Measurements from ENCODE around the gene MTMR1. TPM values are rescaled to one million over a fixed set of nuclear protein-coding genes. Genes with fewer than 3 reads are reported as not detected.

MTMR1 gene
- total RNA-seq, 1 experiment from 2014 or later = 23.6 TPM

- POLR2A ChIA-PET (ENCODE audit: low non-redundant PET) = no interaction called here
- no TSS peak for BruUV-seq (replicated peaks)
- no peak for DNase-seq (ENCODE audit: low spot score)
- intact Hi-C loops (cut with micrococcal nuclease; ENCODE audit: unreplicated experiment) = no loop called here
- Histone ChIP-seq H3K36me3 (ENCODE audit: insufficient read depth, low read length, poor library complexity, severe bottlenecking) (no peaks in the 10 kb centered on the region), H3K4me3 (ENCODE audit: low read depth, low read length, poor library complexity, severe bottlenecking) (no peak overlapping the region), H3K9me3 (ENCODE audit: low read depth, low read length, poor library complexity, severe bottlenecking) (no peaks in the 10 kb centered on the region), H3K27ac (ENCODE audit: low read depth, low read length, poor library complexity, severe bottlenecking) (no peak overlapping the region), H3K27me3 (replicated peaks; ENCODE audit: insufficient read depth, low read depth, low read length, poor library complexity) (no peaks in the 10 kb centered on the region), H3K4me1 (ENCODE audit: insufficient read depth, low read length, poor library complexity, severe bottlenecking) (no peaks in the 10 kb centered on the region)
- TF ChIP-seq EZH2 (IDR thresholded peaks at IDR 0.05; ENCODE audit: borderline replicate concordance, low read depth, low read length, poor library complexity, severe bottlenecking) = no peak
- no peak for TF ChIP-seq CTCF (conservative IDR thresholded peaks at IDR 0.05; ENCODE audit: low read depth, low read length)
- CTCF ChIA-PET = no interaction called here
These were observed 60.2 kb downstream of the MTMR1 start for GRCh38 chrX:150753357-150753756.

GRCh38 chrX:150753968-150754367 is 60.8 kb downstream of the MTMR1 start:
- no peaks in the 10 kb centered on the region for H3K4me1 ChIP-seq (ENCODE audit: insufficient read depth, low read length, poor library complexity, severe bottlenecking)
- CTCF ChIA-PET = no interaction called here
- H3K9me3 ChIP-seq (ENCODE audit: low read depth, low read length, poor library complexity, severe bottlenecking) = no peaks in the 10 kb centered on the region
- TF ChIP-seq EZH2 (IDR thresholded peaks at IDR 0.05; ENCODE audit: borderline replicate concordance, low read depth, low read length, poor library complexity, severe bottlenecking) = no peak
- intact Hi-C loops (cut with micrococcal nuclease; ENCODE audit: unreplicated experiment) = no loop called here
- no peaks in the 10 kb centered on the region for H3K36me3 ChIP-seq (ENCODE audit: insufficient read depth, low read length, poor library complexity, severe bottlenecking)
- POLR2A ChIA-PET (ENCODE audit: low non-redundant PET) = no interaction called here
- DNase-seq (ENCODE audit: low spot score) = no peak
- no peak overlapping the region for H3K4me3 ChIP-seq (ENCODE audit: low read depth, low read length, poor library complexity, severe bottlenecking)
- no peak overlapping the region for H3K27ac ChIP-seq (ENCODE audit: low read depth, low read length, poor library complexity, severe bottlenecking)
- BruUV-seq (replicated peaks) = no TSS peak
- no peaks in the 10 kb centered on the region for H3K27me3 ChIP-seq (replicated peaks; ENCODE audit: insufficient read depth, low read depth, low read length, poor library complexity)

- no peaks in the 10 kb centered on the region for H3K9me3 ChIP-seq (ENCODE audit: low read depth, low read length, poor library complexity, severe bottlenecking)
- CTCF ChIA-PET = no interaction called here
- BruUV-seq (replicated peaks) = no TSS peak
- POLR2A ChIA-PET (ENCODE audit: low non-redundant PET) = no interaction called here
- no peaks in the 10 kb centered on the region for H3K4me1 ChIP-seq (ENCODE audit: insufficient read depth, low read length, poor library complexity, severe bottlenecking)
- no peak overlapping the region for H3K27ac ChIP-seq (ENCODE audit: low read depth, low read length, poor library complexity, severe bottlenecking)
- no peak for DNase-seq (ENCODE audit: low spot score)
- H3K27me3 ChIP-seq (replicated peaks; ENCODE audit: insufficient read depth, low read depth, low read length, poor library complexity) = no peaks in the 10 kb centered on the region
- no peaks in the 10 kb centered on the region for H3K36me3 ChIP-seq (ENCODE audit: insufficient read depth, low read length, poor library complexity, severe bottlenecking)
- TF ChIP-seq CTCF (conservative IDR thresholded peaks at IDR 0.05; ENCODE audit: low read depth, low read length) (no peak), EZH2 (IDR thresholded peaks at IDR 0.05; ENCODE audit: borderline replicate concordance, low read depth, low read length, poor library complexity, severe bottlenecking) (no peak)
- intact Hi-C loops (cut with micrococcal nuclease; ENCODE audit: unreplicated experiment) = no loop called here
- no peak overlapping the region for H3K4me3 ChIP-seq (ENCODE audit: low read depth, low read length, poor library complexity, severe bottlenecking)
These were observed 64.2 kb downstream of the MTMR1 start for GRCh38 chrX:150757371-150757770.

- intact Hi-C loops (cut with micrococcal nuclease; ENCODE audit: unreplicated experiment) = no loop called here
- no TSS peak for BruUV-seq (replicated peaks)
These were observed 66.6 kb downstream of the MTMR1 start for GRCh38 chrX:150759568-150760416.

More at GRCh38 chrX:150759568-150760416, 66.6 kb downstream of the MTMR1 start:
- H3K36me3 ChIP-seq (ENCODE audit: insufficient read depth, low read length, poor library complexity, severe bottlenecking) = no peaks in the 10 kb centered on the region
- TF ChIP-seq EZH2 (IDR thresholded peaks at IDR 0.05; ENCODE audit: borderline replicate concordance, low read depth, low read length, poor library complexity, severe bottlenecking) (no peak), CTCF (conservative IDR thresholded peaks at IDR 0.05; ENCODE audit: low read depth, low read length) (no peak)
- no peak overlapping the region for H3K27ac ChIP-seq (ENCODE audit: low read depth, low read length, poor library complexity, severe bottlenecking)
- H3K9me3 ChIP-seq (ENCODE audit: low read depth, low read length, poor library complexity, severe bottlenecking) = no peaks in the 10 kb centered on the region
- no peaks in the 10 kb centered on the region for H3K27me3 ChIP-seq (replicated peaks; ENCODE audit: insufficient read depth, low read depth, low read length, poor library complexity)
- CTCF ChIA-PET = no interaction called here
- no peak for DNase-seq (ENCODE audit: low spot score)
- POLR2A ChIA-PET (ENCODE audit: low non-redundant PET) = no interaction called here
- H3K4me1 ChIP-seq (ENCODE audit: insufficient read depth, low read length, poor library complexity, severe bottlenecking) = no peaks in the 10 kb centered on the region
- no peak overlapping the region for H3K4me3 ChIP-seq (ENCODE audit: low read depth, low read length, poor library complexity, severe bottlenecking)

Data from A673 (cell line).